Measurements from ENCODE around the gene RAPGEF4.

GRCh38 chr2:172806493-172806892 is 70.8 kb downstream of the RAPGEF4 start:
- TF ChIP-seq EP300 (IDR thresholded peaks at IDR 0.05) (no peak), POLR2A (IDR thresholded peaks at IDR 0.05) (no peak)

All from stomach (tissue), 4 donors.